T follicular helper cell (primary cell): ENCODE measurements around the gene RAP1A.
"Not testable (repeated sequence)": the region's sequence is repeated elsewhere in the genome, so short reads cannot be mapped to it uniquely, and the experiment has no call there.

Experiments used
- DNase-seq: peaks from one replicate; pipeline ENCODE4 v3.0.0-alpha.2; 2020; ENCODE audit warnings: low read depth

RAP1A gene

DNA sequence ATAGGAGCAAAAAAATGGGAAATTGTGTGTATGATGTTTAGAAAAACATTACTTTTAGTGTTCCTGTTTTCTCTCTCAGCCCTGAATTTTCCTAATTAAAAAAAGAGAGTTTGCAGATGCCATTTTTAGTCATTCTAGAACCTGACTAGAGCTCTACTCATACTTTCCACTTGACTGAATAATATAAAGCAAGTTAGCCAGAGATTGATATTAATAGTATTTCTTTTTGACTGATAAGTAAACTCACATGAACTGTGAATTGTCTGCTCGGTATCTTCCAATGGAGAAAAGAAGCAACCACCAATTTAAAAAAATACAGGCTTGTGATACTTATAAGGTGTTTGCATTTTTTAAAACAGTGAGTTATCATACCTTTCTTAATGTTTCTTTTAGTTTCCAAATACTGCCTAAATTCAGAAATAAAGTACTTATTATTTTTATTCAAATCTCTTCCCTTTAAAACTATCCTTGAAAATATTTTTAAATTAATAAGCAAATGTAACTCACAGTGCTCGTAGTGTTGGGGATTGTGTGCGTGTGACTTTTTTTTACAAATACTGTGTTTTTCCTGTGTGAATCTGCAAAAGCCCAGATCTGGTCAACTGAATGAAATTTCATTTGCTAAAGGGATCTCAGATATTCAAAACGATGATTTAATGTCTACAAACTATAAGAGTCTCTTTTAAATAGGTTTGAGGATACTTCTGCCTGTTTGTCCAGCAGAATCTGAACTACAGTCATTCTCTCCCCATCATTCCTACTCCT is 9.8 kb downstream of the RAP1A start:
- DNase-seq, result no peak

DNA sequence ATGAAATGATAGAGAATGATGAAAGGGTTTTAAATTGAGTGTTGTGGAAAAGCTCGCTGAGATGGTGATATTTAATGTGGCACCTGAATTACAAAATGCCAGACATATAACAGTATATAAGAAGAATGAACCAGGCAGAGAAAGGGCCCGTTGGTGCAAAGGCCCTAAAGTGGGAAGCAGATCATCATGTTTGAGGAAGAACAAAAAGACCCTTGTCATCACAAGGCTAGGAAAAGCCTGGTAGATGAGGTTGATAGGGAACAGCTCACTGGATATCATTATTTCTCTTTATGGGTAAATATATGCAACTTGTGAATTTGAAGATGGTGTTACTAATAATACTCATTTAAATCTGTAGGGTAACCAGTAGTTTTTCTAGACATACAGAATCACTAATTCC is 11.0 kb downstream of the RAP1A start:
- no peak for DNase-seq

DNA sequence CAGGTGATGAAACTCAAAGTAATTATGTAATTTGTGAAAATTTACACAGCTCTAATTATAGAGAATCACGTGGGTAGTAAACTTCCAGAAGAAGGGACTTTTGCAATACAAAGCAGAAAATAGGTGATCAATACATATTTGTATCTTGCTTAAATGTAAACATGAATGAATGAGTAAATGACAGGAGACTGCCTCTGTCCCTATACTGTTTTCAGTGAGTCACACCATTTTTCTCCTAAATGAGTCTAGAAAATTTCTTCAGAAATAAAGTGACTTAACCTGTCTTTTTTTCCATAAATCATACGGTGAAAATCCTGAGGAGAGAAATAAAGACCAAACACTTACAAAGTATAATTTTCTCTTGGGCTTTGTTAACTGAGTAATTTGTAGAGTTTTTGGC is 11.9 kb downstream of the RAP1A start:
- no peak for DNase-seq

DNA sequence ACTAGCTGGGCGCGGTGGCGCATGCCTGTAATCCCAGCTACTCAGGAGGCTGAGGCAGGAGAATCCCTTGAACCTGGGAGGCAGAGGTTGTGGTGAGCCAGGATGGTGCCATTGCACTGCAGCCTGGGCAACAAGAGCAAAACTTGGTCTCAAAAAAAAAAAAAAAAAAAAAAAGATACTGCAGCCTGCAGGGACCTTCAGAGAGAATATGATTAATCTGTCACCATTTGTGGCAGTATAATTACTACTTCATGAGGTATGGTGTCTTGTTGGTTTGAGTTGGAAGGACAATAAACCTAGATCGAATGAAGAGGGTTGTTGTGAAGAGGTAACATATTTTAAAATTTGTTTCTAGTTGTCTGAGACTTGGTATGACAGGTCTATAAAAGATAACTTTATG is 13.2 kb downstream of the RAP1A start:
- DNase-seq, result not testable (repeated sequence)

DNA sequence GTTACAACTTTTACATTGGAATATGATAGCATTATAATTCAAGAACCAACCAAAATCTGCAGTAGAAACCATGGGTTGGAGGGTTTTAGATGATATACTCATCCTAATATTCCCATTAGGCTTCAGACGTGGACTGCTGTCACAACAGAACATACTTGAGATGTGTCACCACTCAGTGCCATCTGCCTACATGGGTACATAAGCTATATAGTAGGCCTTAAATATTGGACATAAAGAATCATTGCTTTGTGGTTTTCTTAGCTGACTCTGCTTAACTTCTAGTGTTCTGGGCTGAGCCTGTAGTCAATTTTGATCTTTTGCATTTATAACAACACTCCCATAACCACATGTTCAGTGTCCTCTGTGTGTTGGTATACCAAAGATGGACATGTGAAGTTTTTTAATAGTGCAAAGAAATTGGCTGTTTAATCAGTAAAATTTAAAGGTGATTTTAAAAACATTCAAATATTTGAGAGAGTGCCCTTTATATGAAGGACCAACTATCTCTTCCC is 14.2 kb downstream of the RAP1A start:
- no peak for DNase-seq

DNA sequence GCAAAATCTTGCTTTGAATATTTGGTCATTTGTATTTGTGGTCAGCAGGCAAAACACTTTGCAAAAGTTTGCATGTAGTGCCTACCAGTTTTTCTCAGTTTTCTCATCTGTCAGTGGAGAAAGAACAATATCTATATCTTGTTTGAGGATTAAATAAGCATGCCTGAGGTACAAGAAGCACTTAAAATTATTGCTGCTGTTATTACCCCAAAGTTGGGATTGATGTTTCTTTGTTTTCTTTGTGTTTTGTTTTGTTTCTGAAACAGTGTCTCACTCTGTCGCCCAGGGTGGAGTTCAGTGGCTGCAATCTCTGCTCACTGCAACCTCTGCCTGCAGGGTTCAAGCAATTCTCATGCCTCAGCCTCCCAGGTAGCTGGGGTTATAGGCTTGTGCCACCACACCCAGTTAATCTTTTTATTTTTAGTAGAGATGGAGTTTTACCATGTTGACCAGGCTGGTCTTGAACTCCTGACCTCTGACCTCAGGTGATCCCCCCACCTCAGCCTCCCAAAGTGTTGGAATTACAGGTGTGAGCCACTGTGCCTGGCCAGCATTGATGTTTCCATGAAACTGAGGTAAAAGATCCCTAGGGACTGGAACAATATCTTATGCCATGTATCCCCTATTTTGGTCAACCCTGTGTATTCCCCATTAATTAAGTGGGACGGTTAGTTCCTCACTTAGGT is 15.9 kb downstream of the RAP1A start:
- DNase-seq, result no peak

DNA sequence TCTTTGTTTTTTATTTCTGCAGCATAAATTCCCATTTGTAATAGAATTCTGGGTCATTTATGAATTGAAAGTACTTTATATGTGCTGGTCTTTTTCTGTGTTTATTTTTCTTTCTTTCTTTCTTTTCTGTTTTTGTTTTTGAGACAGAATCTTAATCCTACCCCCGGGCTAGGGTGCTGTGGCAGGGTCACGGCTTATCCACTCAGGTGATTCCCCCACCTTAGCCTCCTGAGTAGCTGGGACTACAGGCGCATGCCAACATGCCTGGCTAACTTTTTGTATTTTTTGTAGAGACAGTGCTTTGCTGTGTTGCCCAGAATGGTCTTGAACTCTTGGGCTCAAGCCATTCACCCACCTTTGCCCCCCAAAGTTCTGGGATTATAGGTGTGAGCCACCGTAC is 18.7 kb downstream of the RAP1A start:
- no peak for DNase-seq

DNA sequence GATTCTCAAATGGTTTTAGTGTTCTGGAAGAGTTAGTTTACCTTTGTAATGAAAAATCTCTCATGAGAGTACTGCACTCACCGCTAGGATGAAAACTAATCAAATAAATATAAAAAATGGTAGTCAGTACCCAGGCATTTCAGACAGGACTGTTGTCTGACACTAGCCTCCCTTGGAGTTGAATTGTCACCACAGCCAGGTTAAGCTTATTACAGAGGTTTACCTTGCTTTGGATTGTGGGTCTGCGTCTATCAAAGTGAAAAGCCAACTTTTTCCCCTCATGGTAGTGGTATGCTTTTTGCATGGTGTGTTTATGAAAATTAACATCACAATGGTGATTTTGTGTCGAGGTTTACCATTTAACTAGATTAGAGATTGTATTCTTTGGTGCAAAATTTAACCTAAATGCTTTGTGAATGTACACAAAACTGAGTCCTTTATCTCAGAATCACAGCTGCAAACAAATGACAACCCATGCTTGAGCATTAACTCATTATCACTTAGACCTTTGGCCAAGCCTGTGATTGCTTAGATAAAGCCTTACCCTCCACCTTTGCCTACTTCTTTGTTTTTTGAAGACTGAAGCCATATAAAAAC is 20.1 kb downstream of the RAP1A start:
- no peak for DNase-seq

DNA sequence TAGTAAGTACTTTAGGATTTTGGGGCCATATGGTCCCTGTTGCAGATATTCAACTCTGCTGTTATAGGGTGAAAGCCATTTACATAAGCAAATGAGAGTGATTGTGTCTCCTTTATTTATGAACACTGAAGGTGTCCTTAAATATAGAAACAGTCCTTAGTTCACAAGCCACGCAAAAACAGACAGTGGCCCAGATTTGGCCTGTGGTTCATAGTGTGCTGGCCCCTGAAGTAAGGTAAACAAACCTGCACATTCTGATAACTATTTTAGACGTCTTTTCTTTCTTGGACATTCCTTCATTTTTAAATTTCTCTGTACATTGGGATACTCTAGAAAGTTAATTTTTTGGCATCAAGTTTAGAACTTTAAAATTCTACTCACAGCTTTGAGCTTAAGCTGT is 23.5 kb downstream of the RAP1A start:
- DNase-seq, result no peak

DNA sequence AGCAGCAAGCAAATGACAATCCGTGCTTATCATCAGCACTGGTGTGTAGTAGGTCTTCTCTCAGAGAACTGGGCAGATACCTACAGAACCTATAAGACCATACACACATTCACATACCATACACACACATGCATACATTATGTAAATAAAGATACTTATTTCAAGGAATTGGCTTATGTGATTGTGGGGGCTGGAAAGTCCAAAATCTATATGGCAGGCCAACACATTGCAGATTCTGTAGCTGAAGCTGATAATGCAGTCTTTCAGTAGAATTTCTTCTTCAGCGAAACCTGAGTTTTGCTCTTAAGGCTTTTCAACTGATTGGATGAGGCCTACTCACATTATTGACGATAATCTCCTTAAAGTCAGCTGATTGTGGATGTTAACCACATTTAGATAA is 24.1 kb downstream of the RAP1A start:
- DNase-seq, result no peak

DNA sequence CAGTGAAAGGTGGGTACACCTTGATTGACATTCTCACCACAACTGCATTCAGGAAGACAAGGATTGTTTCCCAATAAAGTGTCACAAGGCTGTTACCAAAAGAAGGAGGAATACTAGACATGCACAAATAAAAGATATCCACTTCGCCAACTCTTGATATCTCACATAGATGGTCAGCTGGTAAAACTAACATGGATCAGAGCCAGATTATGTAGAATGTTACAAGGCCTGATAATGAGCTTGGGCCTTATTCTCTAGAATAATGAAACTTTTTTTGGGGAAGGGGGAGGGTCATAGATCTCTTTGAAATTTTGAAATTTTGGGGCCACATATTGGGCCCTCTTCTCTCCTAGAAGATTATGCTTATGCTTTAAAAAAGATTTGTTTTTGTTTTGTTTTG is 24.9 kb downstream of the RAP1A start:
- no peak for DNase-seq

DNA sequence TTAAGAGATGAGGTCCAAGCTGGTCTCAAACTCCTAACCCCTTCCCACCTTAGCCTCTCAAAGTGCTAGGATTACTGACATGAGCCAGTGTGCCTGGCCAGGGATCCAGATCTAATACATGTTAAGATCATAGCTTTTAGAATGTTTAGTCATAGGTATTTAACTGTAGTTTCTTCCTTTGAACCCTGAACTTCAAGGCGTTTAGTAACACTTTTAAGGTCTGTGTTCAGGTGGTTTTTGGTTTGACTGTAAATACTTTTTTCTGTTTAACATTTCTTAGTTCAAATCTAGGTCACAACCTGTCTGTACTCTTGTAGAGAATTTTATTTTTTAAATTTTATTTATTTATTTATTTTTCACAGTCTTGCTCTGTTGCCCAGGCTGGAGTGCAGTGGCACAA is 28.1 kb downstream of the RAP1A start:
- no peak for DNase-seq

DNA sequence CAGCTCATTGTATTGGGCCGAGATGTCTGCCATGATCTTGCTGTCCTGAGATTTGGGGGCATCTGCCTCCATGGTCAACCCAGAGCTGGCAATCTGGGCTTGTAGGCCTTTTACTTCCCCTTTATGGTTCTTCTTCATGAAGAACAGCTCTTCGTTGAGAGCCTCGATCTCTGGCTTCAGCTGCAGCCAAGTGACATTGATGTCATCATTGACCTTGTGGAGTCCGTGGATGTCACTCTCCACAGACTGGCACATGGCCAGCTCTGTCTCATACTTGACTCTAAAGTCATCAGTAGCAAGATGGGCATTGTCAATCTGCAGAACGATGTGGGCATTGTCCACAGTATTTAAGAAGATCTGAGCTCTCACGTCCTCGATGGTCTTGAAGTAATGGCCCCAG is 29.2 kb downstream of the RAP1A start:
- no peak for DNase-seq

DNA sequence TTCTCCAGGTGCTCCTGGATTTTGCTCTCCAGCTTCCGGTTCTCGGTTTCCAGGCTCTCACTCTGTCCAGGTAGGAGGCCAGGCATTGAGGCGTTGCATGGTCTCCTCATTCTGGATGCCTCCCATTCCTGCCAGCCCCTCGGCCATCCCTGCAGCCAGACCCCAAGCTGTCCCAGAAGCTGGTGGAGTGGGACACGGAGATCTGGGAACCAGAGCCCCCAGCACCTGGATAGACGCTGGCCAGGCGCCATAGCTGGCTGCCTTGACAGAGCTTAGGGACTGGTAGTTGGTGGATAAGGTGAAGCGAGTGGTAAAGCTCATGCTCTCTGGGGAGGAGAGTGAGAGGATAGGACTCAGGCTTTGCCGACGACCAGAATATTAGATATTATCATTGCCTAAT is 29.6 kb downstream of the RAP1A start:
- DNase-seq, result no peak

DNA sequence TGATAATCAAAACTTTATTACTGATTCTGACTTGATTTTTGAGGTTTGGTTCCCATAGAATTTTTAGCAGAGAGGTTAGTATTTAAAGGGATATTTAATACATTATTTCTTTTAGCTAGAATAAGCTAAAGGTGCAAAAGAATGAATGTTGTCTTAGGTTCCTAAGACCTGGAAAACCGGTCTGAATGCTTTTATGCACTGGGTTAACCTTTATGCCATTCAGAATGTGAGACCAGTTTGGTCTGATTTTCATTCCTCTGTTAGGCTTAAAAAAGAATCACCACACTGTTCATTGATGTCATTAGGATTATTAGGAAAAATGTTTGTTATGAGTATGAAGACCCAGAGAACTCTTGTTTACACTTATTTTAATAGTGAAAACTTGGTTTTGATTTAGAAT is 30.1 kb downstream of the RAP1A start:
- DNase-seq, result no peak

DNA sequence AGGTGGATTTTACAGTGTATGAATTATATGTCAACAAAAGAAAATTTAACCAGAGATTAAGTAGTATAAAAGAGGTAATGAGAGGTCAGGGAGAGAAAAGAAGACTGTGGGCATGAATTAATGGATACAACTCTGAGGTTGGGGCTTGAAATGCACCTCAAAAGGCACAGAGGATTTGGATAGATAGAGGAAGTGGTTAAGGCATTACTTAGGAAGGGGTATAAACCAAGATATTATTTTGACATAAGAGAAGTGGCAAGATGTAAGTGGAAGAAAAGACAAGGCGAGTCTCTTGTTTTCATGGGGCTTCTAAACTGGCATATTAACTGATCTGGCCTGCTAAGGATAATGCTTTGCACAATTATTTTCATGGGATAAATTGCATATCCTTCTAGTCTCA is 34.1 kb downstream of the RAP1A start:
- DNase-seq, result no peak

DNA sequence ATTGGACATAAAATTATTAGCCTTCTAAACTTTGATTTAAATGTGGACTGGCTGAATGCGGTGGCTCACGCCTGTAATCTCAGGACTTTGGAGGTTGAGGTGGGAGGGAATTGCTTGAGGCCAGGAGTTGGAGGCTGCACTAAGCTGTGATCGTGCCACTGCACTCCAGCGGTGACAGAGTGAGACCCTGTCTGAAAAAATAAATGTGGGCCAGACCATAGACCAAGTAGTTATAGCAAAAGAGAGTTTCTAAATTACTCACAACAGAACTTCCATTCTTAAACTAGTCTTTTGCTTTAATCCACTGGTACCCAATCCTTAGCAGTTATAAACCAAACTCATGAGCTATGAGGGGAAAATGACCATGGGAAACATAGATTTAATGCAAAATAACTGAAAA is 35.2 kb downstream of the RAP1A start:
- no peak for DNase-seq

DNA sequence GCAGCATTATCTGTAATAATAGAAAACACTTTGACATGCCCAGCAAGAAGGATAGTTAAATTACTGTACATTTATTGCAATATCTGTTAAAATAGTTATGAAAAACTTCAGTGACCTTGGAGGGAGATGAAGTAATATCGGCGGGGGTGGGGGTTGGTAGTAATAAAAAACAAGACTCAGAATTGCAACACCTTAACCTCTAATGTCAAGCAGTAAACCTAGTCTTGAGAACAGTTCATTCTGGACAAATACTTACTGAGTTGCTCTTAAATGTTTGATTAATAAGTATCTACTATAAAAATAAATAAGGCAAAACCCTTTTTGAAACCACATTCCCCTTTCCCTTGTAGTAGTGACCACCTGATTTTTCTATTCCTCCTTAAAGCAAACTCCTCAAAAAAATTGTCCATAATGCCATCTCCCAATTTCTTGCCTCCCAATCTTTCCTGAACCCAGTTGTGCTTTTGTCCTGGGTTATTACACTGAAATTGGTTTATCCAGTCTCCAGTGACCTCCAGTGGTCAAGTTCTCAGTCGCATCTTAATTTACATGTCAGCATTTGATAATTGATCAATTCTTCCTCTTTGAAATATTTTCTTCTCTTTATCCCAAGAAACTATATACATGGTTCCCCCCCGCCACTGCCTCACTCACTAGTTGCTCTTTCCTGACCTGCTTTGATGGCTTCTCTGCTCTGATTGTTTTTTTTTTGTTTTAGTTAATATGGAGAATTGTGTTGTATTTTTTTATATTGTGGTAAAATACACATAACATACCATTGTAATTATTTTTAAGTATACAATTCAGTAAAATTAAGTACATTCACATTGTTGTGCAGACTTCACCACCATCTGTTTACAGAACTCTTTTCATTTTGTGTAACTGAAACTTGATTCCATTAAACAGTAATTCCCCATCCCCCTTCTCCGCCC is 36.8 kb downstream of the RAP1A start:
- DNase-seq, result peak; percentile 15

DNA sequence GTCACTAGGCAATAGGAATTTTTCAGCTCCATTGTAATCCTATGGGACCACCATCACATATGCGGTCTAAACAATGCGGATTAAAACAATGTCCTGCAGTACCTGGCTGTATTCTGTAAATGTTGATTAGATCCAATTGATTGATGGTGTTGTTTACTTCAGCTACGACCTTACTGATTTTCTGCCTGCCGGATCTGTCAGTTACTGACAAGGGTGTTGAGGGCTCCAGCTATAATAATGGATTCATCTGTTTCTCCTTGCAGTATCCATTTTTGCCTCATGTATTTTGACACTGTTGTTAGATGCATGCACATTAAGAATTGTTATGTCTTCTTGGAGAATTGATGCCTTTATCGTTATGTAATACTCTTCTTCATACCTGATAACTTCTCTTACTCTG is 39.0 kb downstream of the RAP1A start:
- no peak for DNase-seq

DNA sequence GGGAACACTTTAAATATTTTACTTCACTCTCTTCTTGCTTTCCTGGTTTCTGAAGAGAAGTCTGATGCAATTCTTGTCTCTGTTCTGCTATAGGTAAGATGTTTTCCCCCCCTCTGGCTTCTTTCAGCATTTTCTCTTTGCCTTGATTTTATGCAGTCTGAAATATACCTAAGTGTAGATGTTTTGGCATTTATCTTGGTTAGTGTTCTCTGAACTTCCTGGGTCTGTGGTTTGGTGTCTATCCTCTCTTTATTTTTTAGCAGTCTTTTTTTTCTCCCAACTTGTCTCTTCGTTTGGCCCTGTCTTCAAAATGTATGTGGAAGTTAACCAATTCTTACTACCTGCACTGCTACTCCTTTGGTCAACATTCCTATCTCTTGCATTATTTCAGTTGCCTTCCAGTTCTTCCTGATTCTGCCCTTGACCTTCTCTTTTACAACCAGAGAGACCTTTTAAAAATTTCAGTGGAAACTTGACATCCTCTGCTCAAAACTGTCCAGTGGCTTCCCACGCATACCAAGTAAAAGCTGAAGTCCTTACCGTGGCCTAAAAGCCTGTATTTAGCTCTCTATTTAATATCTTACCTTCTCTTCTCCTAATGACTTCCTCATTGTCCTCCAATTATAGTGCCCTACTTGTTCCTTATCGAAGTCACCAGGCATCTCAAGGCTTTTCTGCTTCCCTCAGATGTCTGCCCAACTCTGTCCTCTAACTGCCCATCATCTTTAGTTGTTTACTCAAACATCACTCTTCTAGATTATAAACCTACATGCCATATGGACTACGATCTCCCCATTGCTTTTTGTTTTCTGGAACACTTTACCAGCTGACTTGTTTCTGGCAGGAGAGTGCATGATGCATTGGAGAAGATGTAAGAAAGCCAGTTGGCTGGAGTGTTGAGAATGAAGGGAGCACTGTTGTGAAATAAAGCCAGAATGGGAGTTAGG is 40.9 kb downstream of the RAP1A start:
- no peak for DNase-seq

DNA sequence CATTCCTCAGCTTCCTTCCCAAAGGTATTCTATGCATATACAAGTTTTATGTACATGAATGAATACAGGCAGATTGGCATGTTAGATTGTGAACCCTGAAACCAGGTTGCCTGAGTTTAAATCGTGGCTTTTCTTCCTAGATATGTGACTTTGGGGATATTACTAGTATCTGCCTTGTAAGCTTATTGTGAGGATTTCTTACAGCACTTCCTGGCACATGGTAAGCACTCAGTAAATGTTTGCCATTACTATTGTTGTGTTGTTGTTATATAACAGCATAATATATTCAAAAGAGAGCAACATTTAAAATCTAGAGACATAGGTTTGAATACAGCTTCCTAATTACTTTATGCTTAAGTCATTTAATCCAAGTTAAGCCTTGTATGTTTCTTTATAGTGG is 45.1 kb downstream of the RAP1A start:
- DNase-seq, result no peak
